Posterior vena cava (tissue), 2 donors: ENCODE data around the gene SORCS2. TPM values are rescaled to one million over a fixed set of nuclear protein-coding genes. Genes with fewer than 3 reads are reported as not detected.

Experiments
- DNase-seq: peaks from one replicate; pipeline ENCODE4 v3.0.0-alpha.2; 2020; ENCODE audit warnings: low spot score
- intact Hi-C, 2 donors: fragments of 100-400 bp; cut with DNase I; formaldehyde crosslinking; loops; one replicate each; pipeline versions ENCODE4 v1.14.1 to v1.14.2; 2022 to 2023
- total RNA-seq, 2 donors: library from RNA; stranded (reverse); fragmentation: NEBNext Ultra II Directional; extraction: Animal tissue kit (Norgen Biotek cat#: 25700); gene quantifications; one replicate each; pipeline ENCODE4 v1.2.1, GENCODE V29; 2021
- donor health status: DM: yes; HTN: yes; CAD: no.
- donor health status: DM: yes; HTN: yes; CAD: no.

SORCS2 gene
- total RNA-seq, 2 donors from 2014 or later, result 5.0 to 11.9 TPM

- intact Hi-C loops, result no loop called here
- DNase-seq, result peak; percentile 41
Observed at GRCh38 chr4:7427831-7428260, 235.5 kb downstream of the SORCS2 start.

GRCh38 chr4:7428261-7429068 is 236.1 kb downstream of the SORCS2 start:
- intact Hi-C loops, result no loop called here
- peak; percentile 58 for DNase-seq

DNA sequence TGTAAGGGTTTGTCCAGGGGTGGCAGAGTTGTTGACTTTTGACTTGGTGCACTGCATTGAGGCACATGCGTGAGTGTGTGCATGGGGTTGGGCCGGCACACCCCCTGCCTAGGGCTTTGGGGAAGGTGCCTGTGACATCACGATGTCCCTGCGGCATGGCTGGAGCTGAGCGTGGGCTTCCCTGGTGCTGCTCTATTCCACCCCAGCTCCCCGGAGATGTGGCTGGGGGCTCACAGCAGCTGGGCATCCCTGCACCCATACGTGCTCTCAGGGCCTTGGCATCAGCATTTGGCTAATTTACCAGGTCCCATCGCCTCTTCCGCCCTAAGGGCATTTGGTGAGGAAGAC is 236.7 kb downstream of the SORCS2 start:
- intact Hi-C loops, result no loop called here
- DNase-seq, result peak; percentile 74

- DNase-seq, result peak; percentile 76
- intact Hi-C loops, result no loop called here
Observed at GRCh38 chr4:7429601-7430078, 237.3 kb downstream of the SORCS2 start.

DNA sequence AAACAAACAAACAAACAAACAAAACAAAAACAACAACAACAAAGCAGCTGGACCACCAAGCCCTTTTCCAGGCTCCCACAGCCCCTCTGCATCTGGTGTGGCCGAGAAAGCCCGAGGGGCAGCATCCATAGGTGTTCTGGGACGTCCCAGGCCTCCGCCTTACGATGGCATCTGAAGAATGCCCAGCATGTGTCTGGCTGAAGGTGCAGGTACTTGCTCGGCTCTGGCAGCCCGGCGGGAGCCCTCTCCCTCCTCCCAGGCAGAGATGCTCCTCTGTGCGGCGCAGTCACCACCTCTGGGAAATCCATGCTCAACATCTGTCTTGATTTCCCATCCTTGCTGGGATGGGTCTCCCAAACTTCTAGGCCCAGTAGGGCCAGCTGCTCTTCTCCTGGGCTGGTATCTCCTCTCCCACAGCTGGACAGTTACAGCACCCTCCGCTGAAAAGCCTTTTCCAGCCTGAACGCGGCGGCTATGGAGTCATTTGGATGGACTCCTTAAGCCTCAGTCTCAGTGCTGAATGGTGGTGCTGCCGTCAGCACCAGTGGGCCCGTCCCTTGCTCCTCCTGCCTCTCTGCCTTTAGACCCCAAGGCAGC is 238.1 kb downstream of the SORCS2 start:
- DNase-seq, result peak; percentile 20
- intact Hi-C loops, result no loop called here

DNA sequence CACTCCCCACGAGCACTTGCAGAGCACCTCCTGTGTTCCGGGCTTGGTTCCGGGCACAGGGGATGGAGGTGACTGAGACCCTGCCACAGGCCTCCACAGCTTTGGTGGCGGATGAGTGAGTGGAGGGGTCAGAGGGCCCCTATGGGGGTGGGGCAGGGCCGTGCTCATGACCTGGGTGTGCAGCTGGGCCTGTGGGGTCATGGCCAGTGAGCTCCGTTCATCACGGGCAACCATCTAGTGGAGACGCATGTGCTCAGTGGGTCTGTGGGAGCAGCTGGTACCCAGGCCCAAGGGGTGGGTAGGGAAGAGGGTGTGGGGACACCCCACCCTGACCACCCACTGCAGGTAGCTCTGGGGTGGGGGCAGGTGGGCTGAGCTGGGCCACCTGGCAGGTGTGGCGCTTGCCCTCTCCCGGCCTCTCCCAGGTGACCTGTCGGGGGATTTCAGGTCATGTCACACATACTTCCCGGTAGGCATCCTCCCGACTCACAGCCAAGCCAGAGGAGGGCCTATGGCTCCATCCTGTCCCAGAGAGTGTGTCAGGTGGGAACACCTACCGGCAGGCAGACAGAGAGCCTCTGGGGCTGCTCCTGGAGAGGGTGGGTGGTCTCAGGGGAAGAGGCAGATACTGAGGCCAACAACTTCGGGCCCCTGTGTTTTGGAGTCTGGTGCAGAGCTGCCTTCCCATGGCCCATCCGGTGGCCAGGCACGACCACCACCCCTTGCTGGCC is 238.8 kb downstream of the SORCS2 start:
- peak; percentile 69 for DNase-seq
- intact Hi-C loops, result no loop called here

DNA sequence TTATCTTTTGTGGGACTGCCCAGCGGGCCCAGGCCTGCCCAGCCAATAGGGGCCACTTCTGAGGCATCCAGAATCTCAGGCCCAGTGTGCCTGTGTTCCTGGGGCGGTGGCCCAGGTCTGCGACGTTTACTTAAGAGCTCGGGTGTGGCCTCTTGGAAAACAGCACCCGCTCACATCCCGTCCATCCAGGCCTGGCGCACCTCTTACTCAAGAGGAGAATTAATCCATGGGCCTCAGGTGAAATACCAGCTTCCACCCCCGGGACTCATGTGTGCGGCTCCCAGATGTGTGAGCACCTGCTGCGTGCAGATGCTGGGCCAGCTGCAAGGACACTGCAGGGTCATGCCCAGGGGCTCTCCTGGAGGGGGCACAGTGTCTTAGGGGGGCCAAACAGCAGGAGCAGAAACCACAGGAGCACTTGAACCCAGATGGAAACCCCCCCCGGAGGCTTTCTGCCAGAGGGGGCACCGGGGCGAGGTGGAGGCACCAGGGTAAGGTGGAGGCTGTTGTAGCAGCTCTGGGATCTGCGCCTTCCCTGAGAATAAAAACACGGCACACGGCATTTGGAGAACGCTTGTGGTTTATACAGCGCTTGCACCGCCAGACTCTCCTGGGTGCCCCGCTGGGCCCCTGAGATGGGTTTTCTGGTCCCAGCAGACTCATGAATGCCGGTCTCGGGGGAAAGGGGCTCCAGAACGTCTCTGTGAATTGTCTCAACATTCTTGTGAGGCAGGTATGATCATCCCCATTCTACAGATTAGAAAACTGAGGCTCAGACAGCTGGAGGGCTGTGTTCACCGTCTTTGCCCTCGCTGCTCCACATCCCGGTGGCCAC is 239.6 kb downstream of the SORCS2 start:
- intact Hi-C loops, result no loop called here
- DNase-seq, result peak; percentile 72

DNA sequence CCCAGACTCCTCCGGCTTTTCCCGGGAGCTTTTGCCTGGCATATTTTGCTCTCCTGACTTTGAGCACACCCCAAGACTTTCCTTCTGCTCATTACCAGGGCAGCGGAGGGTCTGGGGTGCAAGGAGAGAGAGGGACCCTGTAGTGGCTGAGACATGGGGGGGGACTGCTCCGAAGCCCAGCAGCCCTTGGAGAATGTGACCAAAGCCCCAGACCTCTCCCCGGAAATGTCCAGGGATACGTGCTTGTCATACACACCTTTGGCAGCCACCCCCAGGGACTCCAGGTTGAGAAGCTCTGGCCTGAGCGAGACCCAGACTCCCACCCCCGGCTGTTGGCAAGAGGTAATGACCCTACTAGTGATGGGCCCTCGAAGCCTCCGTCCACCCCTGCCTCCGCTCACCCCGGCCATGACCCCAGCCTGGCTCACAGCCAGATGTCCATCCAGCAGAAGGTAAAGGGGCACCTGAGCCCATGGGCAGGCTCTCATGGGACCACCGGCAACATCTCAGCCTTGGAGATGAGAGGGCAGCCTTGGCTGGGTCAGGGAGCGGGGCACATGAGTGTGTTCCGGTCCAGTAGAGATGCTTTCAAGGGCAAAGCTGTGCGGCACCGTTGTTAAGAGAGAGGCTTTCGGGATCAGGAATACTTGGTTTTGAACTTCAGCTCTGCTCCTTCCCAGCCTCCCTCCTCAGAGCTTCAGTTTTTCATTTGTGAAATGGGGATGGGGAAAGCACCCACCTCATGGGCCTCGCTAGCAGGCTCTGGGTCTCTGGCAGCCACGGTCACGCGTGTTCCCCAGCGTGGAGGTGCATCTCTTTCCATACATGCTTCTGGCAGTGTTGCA is 240.4 kb downstream of the SORCS2 start:
- peak; percentile 61 for DNase-seq
- intact Hi-C loops, result no loop called here

DNA sequence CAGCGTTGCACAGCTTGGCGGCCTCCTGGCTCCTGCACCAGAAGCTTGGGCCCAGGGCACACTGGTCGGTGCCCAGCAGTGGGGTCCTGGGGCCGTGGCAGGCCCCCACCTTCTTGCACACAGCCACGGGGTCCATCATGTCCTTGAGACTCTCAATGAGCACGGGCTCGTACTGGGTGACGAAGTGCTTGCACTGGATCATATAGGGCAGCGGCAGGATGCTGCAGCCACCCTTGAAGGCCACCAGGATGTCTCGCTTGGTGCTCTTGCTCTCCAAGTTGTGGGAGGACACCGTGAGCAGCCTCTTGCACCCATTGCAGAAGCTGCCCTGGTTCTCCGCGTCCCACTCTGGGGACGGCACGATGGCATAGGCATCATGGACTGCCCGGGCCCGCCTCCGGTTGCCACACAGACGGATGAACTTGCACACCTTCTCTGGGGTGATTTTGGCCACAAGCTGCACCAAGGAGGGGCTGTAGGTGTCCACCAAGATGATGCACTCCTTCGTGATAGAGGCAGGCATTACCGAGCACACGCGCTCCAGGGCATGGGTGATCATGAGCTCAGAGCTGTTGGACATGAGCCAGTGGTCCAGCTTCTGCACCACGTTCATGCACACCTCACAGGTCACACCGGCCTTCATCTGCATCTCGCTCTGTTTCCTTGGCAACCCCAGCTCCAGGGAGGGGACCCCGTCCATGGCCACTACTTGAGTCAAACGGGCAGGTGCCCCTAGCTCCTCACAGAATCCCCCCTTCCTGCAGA is 241.2 kb downstream of the SORCS2 start:
- no peak for DNase-seq
- intact Hi-C loops, result no loop called here

- no peak for DNase-seq
- intact Hi-C loops, result no loop called here
Observed at GRCh38 chr4:7434141-7434765, 241.9 kb downstream of the SORCS2 start.

- intact Hi-C loops, result no loop called here
- DNase-seq, result no peak
Observed at GRCh38 chr4:7434766-7435150, 242.4 kb downstream of the SORCS2 start, which contains the start of gene PSAPL1. Gene PSAPL1 (minus strand): TSS chr4:7434930. CDS start chr4:7434879, 51 bp downstream.

GRCh38 chr4:7435471-7436061 is 243.2 kb downstream of the SORCS2 start:
- intact Hi-C loops, result no loop called here
- DNase-seq, result no peak

DNA sequence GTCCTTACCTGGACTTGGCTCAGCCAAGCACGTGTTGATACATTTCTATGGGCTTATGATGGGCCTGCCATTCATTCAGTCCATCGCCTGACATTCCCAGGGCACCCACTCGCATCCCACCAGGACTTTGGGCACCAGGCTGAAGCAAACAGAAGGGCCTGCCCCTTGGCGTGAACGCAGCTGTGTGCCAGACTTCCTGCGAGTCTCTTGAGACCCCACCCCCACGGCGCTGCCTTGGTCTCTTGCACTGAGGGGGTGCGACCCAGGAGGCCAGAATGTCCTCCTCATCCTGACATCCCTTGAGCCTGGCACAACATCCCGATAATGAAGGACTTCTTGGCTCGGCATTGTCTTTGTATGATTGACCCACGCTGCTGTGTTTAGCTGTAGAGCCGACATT is 243.9 kb downstream of the SORCS2 start:
- no peak for DNase-seq
- intact Hi-C loops, result no loop called here

DNA sequence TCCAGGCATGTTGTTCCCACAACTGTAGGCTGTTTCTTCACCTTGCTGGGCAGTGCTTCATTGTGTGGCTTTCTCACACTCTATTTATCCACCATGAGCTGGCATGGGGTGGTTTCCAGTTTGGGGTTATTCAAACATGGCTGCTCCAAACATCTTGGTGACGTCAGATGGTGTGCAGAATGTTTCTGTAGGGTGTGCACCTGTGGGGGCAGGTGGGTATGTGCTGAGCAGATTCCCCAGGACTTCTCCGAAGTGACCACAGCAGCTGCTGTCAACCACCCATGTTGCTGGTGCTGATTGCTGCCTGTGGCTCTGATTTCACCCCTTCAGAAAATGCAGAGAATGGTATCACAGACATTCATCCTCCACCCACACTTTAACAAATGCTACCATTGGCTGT is 247.4 kb downstream of the SORCS2 start:
- DNase-seq, result no peak
- intact Hi-C loops, result no loop called here

- no peak for DNase-seq
- intact Hi-C loops, result no loop called here
Observed at GRCh38 chr4:7441201-7441600, 248.9 kb downstream of the SORCS2 start.

DNA sequence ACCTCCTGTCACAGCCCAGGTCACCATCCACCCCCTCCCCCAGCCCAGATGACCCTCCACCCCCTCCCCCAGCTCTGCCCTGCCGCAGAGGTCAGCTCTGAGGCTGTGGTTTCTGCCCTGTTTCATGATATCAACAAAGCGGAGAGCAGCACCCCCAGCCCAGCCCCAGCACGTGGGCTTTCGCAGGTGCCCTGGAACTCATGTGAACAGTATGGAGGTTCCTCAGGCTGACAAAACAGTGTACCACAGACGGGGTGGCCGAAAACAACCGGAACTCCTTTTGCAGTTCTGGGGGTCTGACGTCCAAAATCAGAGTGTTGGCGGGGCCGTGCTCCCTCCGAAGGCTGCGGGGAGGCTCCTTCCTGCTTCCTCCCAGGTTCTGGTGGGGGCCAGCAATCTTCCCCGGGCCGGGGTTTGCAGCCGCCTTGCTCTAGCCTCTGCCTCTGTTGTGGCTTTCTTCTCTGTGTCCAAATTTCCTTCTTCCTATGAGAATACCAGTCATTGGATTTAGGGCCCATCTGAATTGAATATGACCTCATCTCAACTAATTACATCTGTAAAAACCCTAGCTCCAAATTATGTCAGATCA is 250.3 kb downstream of the SORCS2 start:
- intact Hi-C loops, result no loop called here
- DNase-seq, result no peak

GRCh38 chr4:7444314-7444713 is 252.0 kb downstream of the SORCS2 start:
- intact Hi-C loops, result no loop called here
- DNase-seq, result no peak
